Posterior cingulate gyrus (tissue), 11 donors: ENCODE results near the gene IRAK1BP1.
"Not testable (repeated sequence)": the region's sequence is repeated elsewhere in the genome, so short reads cannot be mapped to it uniquely, and the experiment has no call there.

Experiments used
- DNase-seq, 10 donors: peaks; one replicate each; pipeline versions ENCODE4 v3.0.0 to v3.0.0-alpha.2; 2020 to 2021; ENCODE audit warnings: mixed read lengths in 3 of 10
- intact Hi-C: fragments of 100-400 bp; cut with DNase I; formaldehyde crosslinking; loops from one replicate; pipeline ENCODE4 v1.15.1; 2023

Gene IRAK1BP1, protein sequence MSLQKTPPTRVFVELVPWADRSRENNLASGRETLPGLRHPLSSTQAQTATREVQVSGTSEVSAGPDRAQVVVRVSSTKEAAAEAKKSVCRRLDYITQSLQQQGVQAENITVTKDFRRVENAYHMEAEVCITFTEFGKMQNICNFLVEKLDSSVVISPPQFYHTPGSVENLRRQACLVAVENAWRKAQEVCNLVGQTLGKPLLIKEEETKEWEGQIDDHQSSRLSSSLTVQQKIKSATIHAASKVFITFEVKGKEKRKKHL

DNA sequence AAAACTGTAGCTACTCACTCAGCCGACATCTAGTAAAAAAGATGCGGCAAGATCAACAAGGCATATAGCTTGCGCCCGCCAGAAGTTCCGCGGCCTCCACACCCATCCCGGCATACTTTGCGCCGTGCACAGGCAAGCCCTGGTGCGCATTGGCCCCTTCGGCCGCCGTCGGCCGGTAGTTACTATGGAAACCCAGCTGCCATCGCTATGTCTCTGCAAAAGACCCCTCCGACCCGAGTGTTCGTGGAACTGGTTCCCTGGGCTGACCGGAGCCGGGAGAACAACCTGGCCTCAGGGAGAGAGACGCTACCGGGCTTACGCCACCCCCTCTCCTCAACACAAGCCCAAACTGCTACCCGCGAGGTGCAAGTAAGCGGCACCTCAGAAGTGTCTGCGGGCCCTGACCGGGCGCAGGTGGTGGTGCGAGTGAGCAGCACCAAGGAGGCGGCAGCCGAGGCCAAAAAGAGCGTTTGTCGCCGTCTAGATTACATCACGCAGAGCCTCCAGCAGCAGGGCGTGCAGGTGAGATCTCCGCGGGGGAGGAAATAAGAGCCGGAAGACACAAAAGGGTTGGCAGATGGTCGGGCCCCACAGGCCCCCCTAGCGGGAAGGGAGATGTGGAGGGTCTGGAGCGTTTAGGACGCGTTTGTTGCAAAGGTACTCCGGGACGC, at the start of gene IRAK1BP1:
TSS of gene IRAK1BP1 (plus strand) at position 182 of the 671 bp plus-strand sequence. CDS start at position 208, 26 bp downstream.
- intact Hi-C loops, result no loop called here
- peak; percentile 81 to 98 (median 88) for DNase-seq

DNA sequence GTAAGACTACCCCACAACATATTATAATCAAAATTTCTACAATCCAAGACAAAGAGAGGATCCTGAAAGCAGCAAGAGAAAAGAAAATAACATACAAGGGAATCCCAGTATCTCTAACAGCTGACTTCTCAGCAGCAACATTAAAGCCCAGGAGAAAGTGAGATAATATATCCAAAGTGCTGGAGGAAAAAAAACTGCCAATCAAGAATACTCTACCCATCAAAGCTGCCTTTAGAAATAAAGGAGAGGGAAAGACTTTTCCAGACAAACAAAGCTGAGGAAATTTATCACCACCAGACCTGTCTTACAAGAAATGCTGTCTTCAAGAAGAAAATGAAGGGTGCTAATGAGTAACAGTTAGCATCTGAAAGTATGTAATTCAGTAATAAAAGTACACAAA, 43.3 kb upstream of the IRAK1BP1 start:
- intact Hi-C loops, result no loop called here
- DNase-seq, result no peak

DNA sequence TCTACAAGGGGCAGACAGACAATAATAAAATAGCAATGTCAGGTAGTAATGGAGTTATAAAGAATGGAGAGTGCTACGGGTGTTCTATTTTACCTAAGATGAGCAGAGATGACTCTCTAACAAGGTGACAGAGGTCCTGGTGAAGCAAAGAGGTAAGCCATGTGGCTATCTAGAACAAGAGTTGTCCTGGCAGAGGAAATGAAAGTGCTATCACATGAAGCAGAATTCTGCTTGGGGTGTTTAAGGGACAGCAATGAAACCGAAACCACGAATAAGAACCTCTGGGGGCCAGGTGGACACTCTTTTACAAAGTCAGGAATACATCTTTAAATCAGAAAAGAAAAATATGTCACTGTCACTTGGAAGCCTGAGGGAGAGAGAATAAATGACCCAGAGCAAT, 37.9 kb upstream of the IRAK1BP1 start:
- intact Hi-C loops, result no loop called here
- no peak for DNase-seq

DNA sequence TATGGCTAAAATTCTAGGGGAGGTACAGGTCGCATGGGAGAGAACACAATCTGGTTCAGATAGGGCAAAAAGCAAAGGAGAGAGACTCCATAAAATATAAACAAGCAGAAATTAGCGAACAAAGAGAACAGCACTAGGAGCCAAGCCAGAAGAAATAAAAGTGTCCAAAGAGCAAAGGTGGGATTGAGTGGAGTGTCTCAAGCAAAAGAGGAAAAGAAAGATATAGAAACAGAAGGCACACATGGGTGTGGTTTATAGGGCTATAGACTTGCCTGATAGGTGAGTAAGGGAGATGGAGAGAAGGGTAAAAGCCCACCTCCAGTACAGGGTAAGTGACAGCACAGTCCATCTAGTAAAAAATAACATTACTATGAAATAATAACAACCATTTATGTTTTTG, 36.5 kb upstream of the IRAK1BP1 start:
- intact Hi-C loops, result no loop called here

DNA sequence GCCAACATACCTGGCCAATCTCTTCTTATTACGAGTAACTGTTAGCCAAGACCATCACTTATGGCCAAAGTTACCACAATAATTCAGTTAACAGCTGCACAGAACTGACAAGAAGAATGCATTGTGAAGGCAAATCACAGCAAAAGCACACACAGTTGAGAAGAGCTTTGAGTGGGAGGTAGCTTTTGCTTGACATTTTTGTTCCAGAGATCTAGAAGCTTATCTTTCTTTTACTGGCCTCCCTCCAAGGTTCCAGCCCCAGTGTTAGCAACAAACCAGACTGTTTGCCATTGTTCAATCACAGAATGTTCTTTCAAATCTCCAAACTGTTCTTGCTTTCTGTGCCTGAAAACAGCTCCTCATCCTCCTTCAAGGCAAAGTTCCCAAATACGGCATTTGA, 35.9 kb upstream of the IRAK1BP1 start:
- intact Hi-C loops, result no loop called here
- DNase-seq, result no peak

More for the DNA sequence above, 36.5 kb upstream of the IRAK1BP1 start:
- no peak for DNase-seq

DNA sequence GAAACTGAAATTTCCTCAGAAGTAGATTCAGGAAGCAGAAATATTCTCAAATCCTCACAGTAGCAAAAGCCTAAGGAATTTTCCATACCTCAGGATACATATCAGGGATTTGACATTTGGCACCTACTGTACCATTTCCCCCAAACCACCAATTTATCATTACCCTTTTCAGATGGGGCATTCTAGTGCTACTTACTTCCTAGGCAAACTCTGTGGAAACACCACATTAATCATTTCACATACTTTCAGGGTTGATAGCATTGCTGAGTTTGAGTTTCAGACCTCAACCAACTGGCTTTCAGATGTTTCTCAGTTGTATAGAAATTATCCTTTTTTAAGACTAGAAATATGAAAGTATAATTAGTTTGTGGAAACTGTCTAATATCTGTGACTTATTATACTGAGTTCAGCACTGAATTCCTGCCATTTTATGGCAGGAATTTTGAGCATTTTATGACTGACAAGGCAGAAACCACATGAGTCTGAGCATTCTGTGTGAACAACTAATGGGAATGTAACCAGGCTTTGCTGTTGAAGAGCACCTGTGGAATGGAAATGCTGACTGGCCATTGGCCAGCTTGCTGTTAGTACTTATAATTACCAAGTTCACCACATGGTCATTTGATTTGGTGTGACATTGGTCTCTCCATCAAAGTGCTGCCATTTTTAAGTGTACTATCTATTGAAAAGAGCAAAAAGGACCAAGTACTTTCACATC, 35.1 kb upstream of the IRAK1BP1 start:
- no peak for DNase-seq
- intact Hi-C loops, result no loop called here

DNA sequence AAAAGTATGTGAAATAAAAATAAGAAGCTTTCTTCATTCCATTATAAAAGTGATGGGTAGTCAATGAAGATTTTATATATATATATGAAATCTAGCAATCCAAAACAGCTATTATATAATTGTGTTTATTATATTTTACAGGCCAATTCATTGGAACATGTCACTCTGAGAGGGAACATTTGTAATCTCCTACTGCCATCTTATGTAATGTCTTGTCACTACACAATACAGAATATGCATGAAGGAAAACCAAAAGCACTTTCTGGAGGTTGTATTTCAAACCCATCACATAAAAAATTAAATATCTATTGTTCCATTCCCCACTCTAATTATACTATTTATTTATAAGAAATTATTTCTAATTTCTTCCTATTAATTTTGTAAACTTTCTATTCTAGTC, 31.5 kb upstream of the IRAK1BP1 start:
- intact Hi-C loops, result no loop called here
- DNase-seq, result no peak

DNA sequence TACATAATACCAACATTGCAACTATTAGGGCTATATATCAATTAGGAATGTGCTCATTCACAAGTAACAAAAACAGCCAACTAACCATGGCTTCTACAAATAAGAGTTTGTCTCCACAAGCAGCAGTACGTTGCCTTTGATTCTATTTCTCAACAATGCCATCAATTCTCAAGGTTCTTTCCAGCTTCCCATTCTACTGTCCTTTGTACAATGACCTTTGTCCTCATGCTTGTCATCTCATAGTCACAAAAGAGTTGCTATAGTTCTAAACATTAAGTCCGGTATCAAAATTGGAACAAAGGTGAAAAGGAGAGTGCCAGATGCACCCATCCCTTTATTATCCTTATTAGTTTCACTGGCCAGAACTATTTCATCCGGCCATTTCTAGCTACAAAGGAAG, 30.8 kb upstream of the IRAK1BP1 start:
- DNase-seq, result no peak
- intact Hi-C loops, result no loop called here

DNA sequence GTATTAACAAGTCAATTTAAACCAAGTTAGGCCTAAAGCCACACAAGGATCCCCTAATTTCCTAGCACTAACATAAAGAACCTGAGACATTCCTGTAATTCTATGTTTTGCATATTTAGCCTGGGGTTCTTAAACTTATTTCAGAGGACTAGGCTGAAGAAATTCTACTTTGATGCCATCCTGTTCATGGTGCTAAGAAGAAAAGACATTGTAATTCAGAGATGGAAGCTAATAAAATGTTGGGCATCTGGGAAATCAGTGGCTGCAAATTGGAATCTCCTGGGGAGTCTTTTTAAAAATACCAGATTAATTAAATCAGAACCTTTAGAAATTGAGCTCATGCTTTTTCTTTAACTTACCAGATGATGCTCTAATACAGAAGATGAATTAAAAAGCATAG, 26.2 kb upstream of the IRAK1BP1 start:
- DNase-seq, result no peak

DNA sequence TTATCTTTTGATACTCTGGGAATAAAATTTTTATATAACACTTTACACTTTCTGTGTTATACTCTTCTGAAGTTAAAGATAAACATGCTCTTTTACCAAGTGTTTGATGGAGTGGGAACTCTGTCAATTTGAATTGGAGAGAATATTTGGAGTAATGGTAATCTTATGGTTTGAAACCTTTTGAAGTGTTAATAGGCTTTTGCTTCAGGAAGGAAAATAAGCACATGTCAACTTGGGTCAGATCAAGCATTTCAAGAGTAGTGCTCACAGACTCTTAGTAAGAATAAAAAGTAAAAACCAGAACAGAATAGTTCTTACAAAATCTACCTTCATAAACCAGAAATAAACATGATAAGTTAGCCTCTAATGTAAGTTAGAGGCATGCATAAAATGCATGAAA, 24.4 kb upstream of the IRAK1BP1 start:
- no peak for DNase-seq
- intact Hi-C loops, result no loop called here

More for the DNA sequence above, 26.2 kb upstream of the IRAK1BP1 start:
- intact Hi-C loops, result no loop called here

DNA sequence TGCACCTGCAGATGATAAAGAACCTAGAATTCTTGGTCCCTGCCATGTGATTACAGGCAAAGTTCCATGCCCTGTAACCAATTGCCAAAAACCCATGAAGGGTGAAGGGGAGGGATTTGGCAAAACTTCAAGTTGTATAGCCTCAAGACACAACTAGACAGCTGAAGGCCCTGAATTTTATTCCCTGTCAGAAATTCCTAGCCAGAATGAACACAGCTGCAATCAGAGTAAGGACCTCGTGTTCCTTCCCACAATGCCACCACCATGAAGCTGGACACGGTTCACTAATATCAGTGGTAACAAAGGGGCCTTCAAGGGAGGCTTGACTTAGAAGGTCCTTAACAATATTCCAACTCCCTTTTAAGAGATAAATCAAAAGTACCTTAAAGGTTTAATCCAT, 22.5 kb upstream of the IRAK1BP1 start:
- no peak for DNase-seq
- intact Hi-C loops, result no loop called here

DNA sequence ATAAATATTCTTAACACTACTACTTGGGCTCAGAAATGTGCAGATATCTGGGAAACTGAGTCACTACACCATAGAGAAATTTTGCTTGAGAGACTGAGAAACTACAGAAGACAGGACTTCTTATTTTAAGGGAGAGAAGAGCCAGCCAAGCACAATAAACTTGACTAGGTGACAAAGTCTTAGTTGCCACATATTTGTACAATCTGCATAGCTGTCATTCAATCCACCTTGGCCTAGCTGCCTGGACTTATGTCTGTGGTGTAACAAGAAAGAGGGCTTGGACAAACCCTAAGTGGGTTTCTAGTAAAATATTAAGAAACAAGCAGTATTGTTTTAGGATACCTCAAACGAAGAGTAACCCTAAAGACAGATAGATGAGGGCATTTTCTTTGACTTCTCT, 21.8 kb upstream of the IRAK1BP1 start:
- intact Hi-C loops, result no loop called here
- DNase-seq, result no peak

DNA sequence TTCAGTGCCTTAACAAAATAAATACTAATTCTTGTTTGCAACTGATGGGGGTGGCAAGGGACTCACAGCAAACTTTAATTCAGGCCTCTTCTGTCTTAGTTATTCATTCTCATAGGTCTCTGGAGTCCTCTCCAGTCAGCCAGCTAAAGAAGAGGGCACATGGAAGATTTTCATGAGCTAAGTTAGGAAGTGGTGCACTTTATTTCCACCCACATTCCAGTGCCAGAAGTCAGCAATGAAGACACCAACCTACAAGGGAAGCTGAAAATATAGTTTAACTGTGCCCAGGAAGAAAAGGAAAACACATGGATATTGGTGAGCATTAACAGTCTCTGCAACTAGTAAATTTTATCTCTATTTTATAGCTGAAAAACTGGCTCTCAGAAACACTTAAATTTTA, 16.7 kb upstream of the IRAK1BP1 start:
- DNase-seq, result no peak
- intact Hi-C loops, result no loop called here

DNA sequence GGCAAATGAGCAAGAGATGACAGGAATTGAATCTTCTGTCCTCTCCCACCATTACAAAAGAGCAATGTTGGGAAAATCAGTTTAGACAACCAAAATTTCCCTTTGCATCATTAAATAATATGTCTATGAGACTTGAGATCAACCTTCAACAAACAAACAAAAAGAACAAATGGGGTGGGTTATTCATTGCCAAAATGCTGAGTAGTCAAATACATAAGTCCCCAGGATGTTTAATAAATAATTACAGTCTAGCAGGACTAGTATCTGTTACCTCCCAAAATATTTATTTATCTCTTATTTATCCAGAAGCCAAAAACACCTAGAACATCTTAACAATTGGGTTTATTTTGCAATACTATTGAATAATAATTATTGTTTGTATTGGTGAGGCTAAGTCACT, 16.2 kb upstream of the IRAK1BP1 start:
- DNase-seq, result no peak
- intact Hi-C loops, result no loop called here

DNA sequence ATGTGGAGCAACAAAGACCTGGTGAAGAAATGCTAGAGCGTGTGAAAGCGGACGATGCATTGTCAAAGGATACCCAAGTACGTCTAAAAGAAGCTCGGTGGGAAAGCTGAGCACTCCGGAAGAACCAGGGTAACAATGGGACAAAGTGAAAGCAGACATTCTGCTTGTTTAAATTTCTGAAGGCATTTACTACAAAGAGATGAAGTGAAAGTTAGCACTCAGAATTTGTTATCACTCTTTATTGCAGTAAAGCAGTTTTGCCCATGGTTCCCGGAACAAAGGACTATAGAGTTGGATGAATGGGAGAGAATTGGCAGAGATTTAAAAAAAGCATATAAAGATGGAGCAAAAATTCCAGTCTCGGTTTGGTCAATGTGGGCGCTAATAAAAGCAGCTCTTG, 12.8 kb upstream of the IRAK1BP1 start:
- DNase-seq, result no peak
- intact Hi-C loops, result no loop called here

DNA sequence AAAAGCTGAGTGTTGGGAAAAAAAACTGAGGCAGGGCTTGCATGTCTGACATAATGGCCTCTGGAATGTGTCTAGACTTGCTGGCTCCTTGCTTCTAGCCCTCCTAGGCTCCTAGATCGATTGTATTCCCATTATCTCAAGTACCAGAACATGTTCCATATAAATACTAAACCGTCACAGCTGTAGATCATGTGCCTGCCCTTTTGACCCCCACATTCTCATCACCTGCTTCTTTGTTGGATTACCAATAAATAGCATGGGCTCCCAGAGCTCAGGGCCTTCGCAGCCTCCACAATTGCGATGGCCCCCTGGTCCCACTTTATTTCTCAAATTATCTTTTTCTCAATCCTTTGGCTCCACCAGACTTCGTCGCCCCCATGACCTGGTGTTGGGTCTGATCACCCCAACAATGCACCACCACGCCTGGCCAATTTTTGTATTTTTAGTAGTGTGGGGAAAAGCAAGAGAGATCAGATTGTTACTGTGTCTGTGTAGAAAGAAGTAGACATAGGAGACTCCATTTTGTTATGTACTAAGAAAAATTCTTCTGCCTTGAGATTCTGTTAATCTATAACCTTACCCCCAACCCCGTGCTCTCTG, 8.9 kb upstream of the IRAK1BP1 start:
- intact Hi-C loops, result not testable (repeated sequence)

DNA sequence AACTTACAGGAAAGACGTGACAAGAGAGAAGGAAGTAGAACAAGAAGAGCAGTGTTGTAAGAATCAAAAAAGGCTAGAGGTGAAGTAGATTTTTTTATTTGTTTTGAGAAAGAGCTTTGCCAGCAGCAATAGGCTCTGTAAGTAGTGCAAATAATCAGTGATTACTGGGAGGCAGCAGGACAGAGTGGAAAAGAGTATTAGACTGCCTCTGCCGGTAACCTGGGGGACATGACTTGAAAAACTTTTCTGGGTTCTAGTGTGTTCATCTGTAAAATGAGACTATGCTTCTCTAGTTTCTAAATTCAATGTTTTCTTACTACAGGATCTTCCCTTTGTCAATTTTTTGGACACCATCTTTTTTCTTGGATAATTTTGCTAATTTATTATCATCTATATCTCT, 5.8 kb upstream of the IRAK1BP1 start:
- intact Hi-C loops, result no loop called here
- DNase-seq, result no peak

More for the DNA sequence above, 8.9 kb upstream of the IRAK1BP1 start:
- DNase-seq, result not testable (repeated sequence)

DNA sequence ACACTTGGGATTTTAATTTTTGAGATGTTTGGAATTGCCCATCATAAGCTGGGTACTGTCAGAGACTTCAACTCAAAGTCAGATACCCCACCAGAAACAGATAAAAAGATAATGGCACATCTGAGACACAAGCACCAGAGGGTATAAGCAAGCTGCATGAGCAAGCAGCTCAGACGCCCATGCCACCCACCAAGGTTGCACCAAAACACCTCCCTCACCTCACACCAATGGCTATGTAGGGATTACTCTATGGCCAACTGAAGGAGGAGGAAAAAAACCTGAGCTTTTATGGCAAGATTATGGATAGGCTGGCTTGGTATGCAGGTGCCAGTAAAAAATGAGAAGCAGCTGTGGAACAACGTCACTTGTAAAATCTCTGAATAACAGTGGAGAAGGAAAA, 3.8 kb upstream of the IRAK1BP1 start:
- intact Hi-C loops, result no loop called here
- no peak for DNase-seq

DNA sequence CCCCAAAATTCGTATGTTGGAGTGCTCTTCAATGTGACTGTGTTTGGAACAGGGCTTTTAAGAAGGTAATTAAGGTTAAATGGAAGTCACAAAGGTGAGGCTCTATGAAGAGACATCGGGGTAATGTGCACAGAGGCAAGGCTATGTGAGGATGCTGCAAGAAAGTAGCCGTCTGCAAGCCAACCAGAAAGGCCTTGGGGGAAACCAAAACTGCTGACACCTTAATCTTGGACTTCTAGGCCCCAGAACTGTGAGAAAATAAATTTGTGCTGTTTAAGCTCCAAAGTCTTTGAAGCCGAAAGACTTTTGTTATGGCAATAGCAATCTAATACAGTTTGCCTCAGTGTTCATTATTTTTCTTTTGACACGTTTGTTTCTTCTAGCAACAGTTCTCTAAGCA, 2.4 kb upstream of the IRAK1BP1 start:
- intact Hi-C loops, result no loop called here
- DNase-seq, result no peak

DNA sequence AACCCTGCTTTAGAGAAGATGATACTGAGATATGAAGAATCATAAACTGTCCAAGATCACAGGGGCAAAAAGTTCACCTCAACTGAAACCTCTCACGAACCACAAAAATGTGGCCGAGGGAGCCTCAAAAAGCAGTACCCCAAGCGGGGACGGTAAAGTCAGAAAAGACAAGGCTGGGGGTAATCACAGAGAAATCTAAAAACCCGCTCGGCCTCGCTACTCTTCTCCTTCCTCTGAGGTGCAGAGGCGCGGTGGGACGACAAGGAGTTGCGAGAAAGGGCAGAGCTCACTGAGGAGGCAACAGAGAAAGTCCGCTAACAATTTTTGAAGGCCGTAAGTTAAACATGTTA, 356 bp upstream of the IRAK1BP1 start:
- DNase-seq, result no peak
- intact Hi-C loops, result no loop called here

DNA sequence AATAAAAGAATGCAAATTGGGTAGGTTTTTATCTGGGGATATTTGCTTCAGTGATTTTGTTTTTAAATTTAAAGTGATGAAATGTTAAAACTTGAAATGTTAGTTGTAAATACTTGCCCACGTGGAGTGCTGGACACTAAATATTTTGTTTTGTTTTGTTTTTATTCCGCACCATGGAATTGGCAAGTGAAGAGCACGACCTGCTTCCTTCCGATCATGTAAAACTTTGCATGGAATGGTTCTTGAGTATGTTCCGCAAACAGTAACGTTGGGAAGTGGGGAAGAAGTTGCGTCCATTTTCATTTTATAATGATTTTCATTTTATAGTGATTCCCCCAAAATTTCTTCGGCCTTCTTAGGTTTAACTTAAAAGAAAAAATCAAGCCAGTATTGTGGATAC, 765 bp downstream of the IRAK1BP1 start:
- intact Hi-C loops, result no loop called here
- no peak for DNase-seq

DNA sequence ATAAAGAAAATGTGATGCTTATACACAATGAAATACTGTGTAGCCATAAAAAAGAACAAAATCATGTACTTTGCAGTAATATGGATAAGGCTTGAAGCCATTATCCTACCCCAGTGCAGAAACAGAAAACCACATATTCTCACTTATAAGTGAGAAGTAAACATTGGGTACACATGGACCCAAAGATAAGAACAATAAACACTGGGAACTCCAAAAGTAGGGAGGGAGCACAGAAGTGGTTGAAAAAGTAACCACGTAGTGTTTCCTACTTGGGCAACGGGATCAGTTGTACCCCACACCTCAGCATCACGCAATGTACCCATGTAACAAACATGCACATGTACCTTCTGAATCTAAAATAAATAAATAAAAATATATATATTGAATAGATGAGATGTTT, 8.2 kb downstream of the IRAK1BP1 start:
- intact Hi-C loops, result no loop called here

More for the DNA sequence above, 8.2 kb downstream of the IRAK1BP1 start:
- no peak for DNase-seq
